ENCODE data around the gene SLC4A5. TPM values are rescaled to one million over a fixed set of nuclear protein-coding genes. Genes with fewer than 3 reads are reported as not detected.
A peak's percentile ranks its signal among the peaks of the same experiment; 100 is the strongest.
"Not testable (repeated sequence)": the region's sequence is repeated elsewhere in the genome, so short reads cannot be mapped to it uniquely, and the experiment has no call there.

Gene SLC4A5
- total RNA-seq, 1 donor from 2014 or later: 4.7 TPM

DNA sequence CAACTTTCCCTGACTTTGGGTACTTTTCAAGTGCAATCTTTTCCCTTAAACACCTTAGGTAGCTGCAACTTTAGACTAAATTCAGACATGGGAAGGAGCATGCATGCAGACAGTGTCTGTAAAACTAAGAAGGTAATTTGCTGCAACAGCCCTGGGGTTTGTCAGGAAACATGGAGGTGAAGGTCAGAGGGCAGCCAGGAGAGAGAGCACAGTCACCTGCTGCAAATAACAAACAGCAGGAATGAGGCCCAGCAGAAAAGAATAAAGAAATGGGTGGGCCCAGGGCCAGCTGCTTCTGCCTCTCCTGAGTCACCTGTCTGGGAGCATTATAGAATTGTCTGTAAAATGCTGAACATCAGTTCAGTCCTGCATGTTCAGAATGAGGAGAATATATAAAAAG, 109.6 kb downstream of the SLC4A5 start:
- DNase-seq (ENCODE audit: low spot score): no peak

DNA sequence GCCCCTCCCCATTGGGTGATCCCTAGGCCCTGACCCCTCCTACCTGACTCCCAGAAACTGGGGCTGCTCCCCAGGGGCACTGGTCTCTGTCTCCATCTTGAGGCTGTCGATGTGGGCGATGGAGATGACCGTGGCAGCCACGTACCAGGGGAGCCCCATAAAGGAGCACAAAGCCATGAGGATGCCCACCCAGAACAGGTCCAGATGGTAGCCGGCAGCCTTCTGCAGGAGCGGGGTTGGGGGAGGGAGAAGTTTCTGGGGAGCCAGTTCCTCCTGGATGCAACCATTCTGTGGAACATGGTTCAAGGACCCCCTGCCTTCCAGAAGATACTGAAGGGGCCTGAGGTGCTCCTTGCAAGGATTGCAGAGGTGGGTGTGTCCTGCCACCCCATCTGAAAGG, 110.8 kb downstream of the SLC4A5 start:
- no peak for DNase-seq (ENCODE audit: low spot score)

DNA sequence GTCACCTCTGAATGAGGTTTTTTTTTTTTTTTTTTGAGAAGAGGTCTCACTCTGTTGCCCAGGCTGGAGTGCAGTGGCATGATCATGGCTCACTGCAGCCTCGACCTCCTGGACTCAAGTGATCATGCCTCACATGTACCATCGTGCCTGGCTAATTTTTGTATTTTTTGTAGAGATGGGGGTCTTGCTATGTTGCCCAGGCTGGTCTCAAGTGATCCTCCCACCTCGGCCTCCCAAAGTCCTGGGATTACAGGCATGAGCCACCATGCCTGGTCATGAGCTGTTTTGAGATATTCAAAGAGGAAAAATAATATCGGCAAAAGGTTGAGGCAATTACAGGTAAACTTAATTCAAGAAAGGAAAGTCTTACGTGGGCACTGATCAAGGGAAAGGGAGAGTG, 113.4 kb downstream of the SLC4A5 start:
- not testable (repeated sequence) for DNase-seq (ENCODE audit: low spot score)

DNA sequence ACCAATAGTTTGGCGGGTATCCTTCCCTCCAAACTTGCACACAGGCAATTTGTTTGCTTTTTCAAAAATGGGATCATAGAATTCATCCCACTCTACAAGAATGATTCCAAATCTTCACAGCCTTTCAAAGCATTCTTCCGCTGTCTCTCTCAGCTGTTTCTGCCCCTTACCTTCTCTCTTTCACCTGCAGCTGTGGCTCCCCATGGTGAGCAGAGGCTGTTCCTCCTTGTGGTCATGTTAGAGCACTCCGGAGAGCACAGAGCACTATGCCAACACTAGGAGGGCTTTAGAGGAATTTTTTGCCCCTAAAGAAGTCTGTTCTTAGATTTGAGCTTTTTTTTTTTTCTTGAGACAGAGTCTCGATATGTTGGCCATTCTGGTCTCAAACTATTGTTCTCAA, 114.4 kb downstream of the SLC4A5 start:
- no peak for DNase-seq (ENCODE audit: low spot score)

DNA sequence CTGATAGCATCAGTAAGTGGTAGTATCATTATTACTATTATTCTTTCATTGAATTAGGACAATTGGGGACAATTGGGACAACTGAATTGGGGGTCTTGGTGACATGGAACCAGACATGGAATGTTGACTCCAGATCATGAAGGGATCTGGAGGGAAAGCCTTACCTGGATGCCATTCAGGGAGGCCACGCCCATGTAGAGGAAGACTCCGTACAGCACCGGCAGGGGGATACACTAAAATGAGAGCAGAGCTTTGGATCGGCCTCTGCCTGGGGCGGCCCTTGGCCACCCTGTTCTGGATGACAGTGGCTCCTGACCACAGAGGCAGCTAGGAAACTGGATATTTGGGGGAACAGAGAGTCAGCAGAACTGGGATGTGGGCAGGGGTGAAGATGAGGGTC, 115.6 kb downstream of the SLC4A5 start:
- DNase-seq (ENCODE audit: low spot score): no peak

DNA sequence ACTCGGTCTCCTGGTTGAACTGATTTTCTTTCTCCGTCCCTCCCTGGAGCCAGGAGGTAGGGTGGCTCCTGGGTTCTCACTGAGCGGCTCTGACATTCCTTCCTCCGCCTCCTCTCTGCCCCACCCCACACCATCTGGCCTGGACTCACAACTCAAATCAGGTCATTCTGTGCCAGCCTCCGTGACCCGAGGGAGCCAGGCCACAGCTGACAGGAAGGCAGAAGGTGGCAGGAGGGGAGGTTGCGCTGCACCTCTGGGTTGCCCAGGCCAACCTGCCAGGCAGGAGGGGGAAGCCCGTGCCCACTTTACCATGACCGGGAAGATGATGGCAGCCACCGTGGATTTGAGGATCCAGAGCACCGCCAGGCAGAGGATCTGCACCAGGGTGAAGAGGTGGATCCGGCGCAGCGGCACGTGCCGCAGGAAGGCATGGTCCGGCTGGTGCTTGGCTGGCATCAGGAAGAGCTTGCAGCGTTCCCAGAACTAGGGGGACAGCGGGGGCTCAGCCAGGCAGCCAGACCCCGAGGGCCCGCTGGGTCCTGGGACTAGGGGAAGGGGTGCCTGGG, 116.5 kb downstream of the SLC4A5 start:
- no peak for DNase-seq (ENCODE audit: low spot score)

DNA sequence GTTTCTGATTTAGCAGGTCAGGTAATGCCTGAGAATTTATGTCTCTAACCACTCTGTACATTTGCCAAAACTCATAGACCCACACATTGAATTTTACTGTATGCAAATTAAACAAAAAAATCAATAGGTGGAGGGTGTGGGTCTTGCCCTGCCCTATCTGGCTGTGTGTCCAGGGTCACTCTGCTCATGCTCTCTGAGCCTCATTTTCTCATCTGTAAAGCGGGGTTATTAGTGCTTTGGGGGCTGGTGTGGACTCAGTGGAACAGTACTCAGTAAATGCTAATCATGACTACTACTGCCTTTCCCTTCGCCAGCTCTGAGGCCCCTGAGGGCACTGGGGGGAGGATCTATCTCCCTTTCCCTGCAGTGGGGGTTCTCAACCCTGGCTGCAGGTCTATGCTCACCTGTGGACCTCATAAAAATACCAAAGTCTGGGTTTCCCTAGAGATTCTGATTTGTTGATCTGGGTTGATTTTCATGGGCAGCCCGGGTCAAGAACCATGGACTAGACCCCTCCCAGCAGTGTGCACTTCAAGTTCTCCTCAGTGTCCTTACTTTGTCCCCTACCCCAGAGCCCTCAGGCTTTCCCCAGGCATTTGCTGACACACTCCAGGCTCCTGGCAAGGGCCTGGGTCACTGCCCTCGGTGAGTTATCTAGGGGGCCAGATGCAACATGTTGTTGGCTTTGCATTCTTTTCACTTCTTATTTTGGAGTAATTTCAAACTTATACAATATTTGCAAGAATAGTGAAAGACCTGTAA, 117.3 kb downstream of the SLC4A5 start:
- no peak for DNase-seq (ENCODE audit: low spot score)

DNA sequence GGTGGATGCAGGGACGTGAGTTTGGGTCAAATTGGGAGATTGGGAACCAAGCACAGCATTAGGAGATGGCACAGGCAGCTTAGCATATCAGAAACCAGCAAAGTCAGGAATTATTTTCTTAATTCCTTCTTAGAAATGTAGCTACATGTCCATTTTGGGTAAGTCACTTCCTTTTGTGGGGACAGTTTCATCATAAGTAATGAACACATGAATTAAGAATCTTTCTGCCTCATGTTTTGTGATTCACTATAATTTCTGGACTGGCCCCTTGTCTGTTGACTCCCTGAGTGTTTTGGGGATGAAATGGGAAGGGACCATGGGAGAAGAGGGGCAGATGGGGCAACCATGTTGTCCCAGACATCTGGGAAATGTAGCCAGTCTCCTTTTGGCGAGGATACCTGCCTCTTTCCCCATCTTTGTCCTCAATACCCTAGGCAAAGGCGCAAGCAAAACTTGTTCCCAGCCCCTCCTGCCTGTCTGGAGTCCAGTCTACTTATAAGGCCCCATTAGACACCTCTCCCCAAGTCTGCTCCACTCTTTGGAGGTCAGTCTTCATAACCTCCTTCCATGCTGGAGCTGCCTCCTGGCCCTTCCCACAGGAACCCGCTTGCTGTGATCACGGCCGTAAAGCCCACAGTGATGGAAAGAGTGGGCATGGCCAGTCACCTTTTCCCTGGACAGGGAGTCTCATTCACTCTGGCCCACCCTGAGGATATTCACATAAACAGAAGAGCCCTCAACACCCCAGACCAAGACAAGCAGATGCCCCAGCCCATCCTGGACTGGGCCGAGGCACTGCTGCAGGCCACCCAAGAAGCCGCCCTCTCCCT, 119.1 kb downstream of the SLC4A5 start:
- no peak for DNase-seq (ENCODE audit: low spot score)

DNA sequence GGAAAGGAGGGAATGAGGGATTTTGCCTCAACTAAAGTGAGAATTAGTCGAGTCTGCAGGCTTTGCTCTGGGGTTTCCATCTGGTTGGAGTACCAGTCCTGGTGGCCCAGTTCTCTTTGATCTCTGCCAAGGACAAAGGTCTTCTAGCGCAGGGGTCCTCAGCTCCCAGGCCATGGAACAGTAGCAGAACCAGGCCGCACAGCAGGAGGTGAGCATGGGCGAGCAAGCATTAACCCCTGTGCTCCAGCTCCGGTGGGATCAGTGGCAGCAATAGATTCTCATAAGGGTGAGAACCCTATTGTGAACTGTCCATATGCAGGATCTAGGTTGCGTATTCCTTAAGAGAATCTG, 120.9 kb downstream of the SLC4A5 start:
- no peak for DNase-seq (ENCODE audit: low spot score)

DNA sequence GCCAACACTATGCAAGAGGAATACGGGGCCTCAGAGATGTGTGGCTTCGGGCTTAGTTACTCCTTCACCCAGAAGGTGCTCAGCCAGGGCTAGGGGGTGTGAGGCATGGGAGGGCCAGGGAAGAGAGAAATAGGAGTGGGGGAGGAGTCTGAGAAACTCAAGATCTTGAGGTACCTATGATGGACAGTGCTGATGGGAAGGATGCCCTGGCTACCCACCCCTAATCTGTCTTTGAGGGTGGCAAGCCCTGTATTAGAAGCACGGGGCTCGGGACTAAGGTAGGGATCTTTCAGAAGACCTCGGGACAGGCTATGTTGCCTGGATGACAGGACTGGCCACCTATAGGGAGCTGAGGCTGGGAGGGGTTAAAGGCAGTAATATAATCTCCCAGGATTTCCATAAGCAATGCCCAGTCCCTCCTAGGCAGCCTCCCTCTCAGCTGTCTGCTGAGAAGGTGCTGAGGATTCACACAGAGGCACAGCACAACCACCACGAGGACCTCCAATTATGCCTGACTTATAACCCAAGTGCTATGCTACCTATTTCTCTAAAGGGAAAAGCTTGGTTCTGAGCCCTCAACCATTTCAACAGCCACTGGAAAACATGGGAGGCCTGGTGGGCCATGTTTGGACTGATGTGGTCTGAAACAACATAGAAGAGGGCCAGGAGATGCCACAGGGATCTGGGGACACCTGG, 121.5 kb downstream of the SLC4A5 start:
- DNase-seq (ENCODE audit: low spot score): no peak

DNA sequence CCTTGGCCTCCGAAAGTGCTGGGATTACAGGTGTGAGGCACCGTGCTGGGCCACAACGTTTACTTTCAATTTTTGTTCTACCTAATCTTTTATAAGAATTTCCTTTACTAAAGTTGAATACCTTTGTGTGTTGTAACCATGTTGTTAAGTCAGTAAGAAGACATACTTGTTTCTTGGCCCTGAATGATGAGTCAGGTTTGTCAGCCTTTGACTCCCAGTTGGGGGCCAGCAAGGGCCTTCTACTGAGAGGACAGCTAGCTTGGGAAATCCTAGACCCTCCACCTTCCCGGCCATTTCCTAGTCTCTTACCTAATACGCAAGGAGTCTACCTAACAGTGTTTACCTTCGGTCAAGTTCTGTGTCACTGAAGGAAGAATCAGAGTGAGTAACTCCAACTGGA, 122.1 kb downstream of the SLC4A5 start:
- DNase-seq (ENCODE audit: low spot score): no peak

DNA sequence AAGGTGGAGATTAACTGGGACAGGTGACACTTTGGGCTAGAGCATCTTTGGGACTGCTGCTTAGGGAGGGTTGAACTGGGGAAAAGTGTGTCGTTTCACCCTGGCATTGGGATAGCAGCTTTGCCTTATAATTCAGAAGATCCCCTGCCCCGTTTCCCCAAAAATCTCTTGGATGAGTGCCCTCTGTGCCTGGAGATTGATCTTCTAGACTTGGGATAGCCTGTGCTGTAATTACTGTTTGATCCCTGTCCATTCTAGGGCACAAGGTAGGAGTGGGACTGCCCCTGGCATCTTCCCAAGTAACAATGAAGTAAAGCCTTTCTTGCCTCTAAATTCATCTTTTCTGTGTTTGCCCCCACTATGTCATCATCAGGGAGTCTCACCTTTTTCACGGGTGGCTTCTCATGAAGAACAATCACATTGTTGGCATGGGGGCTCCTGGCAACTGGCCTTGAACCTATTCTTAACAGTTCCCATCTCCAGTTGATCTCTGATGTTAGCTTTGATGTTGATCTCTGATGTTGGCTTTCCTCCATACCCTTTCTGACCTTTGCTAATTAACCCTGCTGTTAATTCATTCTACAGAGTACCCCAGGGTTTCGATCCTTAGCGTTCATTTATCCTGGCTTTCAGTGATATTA, 123.2 kb downstream of the SLC4A5 start:
- no peak for DNase-seq (ENCODE audit: low spot score)

DNA sequence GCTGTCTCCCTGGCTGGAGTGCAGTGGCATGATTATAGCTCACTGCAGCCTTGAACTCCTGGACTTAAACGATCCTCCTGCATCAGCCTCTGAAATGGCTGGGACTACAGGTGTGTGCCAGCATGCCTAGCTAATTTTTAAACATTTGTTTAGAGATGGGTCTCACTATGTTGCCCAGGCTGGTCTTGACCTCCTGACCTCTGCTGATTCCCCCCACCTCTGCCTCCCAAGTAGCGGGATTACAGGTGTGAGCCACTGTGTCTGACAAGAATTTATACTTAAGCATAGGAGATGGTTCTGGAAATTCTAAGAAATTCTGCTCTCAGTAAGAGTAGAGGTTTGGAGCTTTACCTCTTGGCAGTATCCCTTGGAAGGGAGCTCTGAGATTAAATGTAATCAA, 126.6 kb downstream of the SLC4A5 start:
- DNase-seq (ENCODE audit: low spot score): no peak

DNA sequence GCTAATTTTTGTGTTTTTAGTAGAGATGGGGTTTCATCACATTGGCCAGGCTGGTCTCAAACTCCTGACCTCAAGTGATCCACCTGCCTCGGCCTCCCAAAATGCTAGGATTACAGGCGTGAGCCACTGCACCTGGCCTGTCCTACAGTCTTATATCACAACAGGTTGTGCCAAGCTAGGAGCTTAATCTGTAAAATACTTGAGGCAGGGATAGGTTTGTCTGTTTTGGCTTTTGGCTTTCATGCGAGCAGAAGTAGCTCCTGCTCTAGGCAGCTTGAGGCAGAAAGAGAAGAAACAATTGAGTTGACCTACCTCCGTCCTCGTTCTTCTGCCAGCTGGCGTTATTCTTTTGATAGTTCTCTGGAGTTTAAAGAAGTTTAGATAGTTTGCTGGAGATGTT, 127.4 kb downstream of the SLC4A5 start:
- DNase-seq (ENCODE audit: low spot score): not testable (repeated sequence)

DNA sequence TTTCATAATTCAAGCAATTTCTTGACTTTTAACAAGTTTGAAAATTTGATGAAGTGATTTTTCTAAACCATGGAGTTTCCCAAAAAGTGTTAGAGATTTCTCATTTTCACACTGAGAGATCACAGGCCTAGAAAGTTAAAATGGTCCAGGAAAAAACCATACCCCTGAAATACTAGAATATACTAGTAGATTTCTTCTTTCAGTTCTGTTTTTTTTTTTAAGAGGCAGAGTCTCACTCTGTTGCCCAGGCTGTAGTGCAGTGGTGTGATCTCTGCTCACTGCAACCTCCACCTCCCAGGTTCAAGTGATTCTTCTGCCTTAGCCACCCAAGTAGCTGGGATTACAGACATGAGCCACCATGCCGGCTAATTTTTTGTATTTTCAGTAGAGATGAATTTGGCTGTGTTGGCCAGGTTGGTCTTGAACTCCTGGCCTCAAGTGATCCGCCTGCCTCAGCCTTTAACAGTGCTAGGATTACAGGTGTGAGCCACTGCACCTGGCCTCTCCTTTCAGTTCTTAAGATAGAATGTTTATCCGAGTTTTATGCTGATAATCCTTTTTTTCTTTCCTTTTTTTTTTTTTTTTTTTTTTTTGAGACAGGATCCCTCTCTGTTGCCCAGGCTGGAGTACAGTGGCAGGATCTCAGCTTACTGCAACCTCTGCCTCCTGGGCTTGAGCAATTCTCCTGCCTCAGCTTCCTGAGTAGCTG, 130.4 kb downstream of the SLC4A5 start:
- DNase-seq (ENCODE audit: low spot score): no peak

DNA sequence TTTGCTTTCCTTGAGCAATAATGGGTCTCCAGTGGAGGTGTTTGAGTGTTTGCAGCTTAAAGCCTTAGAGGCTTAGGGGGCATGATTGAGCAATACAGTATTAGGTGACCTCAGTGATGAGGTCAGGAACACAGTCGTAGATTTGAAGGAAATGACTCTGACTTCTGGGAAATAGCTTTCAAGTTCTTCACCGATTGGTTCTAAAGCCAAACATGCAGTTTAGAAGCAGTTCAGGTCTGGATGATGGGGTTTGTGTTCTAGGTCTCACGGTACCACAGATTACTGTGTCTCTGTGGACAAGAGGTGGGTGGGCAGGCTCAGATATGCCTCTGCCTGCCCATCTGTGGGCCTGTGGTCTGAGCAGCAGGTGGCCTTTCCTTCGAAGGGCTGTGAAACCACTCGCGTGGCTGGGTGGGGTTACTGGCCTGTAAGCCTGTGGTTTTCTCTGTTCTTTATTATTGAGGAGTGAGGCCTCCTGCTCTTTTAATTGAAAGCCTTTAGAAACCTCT, 137.0 kb downstream of the SLC4A5 start:
- no peak for DNase-seq (ENCODE audit: low spot score)

DNA sequence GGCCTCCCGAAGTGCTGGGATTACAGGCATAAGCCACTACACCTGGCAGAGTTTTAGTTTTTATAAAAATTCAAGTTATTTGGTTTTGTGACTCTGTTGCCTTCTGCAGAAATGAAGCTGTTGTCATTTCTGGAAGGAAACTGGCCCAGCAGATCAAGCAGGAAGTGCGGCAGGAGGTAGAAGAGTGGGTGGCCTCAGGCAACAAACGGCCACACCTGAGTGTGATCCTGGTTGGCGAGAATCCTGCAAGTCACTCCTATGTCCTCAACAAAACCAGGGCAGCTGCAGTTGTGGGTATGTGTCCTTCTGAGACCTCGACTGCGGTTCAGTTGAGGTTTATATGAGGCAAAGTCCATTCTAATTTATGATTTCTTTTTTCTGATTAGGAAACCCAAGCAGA, 137.6 kb downstream of the SLC4A5 start:
- peak; percentile 49 for DNase-seq (ENCODE audit: low spot score)

DNA sequence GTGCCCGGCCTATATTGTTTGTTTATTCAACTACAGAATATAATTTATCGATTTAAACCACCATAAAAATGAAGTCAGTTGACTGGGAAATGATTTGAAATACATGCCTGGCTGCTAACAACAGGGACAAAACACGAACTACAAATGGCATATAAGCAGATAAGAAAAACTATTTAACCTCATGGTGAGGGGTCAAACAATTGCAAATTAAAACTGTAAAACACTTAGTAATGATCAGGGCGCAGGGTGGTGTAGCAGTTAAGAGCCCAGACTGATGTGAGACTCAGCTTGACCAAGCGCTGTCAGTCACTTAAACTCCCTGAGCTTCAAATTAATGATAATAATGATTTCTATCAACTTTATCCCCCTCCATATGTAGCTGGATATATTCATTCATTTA, 138.1 kb downstream of the SLC4A5 start:
- no peak for DNase-seq (ENCODE audit: low spot score)

DNA sequence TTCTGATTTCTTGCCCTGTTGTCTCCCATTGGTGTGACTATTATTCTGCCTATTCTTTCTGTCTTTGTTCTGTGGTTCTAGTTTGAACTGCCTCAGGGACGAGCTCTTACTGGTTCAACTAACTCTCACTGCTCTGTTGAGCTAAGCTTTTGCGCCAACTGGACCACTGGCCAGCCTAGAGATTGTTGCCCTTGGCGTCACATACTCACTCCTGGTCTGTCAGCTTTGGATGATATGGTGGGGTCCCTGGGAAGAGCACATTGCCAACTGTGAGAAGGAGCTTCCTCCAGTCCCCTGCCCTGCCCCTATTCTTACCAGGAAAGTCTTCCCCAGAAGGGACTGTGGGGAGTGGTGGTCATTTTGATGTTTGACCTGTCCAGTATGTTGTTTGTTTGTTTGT, 138.8 kb downstream of the SLC4A5 start:
- DNase-seq (ENCODE audit: low spot score): no peak

DNA sequence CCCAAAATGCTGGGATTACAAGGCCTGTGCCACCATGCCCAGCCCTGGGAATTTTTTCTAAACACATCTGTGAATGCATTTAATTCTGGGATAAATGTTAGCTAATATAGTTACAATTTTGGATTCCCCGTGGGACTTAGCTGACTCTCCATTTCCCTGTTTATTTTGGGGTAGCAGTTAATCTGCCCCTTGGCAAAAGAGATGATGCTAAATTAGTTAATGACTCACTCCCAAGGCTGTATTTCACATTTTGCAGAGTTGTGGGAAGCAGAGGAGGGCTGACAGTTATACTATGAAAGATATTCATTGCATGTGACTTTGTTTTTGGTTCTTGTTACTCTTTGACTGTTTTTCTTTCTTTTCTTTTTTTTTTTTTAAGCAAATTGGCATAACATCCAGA, 141.6 kb downstream of the SLC4A5 start:
- no peak for DNase-seq (ENCODE audit: low spot score)

DNA sequence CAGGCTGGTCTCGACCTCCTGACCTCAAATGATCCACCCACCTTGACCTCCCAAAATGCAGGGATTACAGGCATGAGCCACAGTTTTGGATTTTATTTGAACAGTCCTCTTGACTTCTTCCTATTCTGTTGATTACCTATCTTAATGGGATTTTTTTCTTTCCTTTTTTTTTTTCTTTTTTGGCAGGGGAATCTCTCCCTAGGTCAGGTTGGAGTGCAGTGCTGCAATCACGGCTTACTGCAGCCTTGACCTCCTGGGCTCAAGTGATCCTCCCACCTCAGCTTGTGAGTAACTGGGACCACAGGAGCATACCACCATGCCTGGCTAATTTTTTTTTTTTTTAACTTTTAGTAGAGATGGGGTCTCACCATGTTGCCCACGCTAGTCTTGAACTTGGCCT, 142.0 kb downstream of the SLC4A5 start:
- DNase-seq (ENCODE audit: low spot score): no peak
